ENCODE data around the gene BRMS1L.
A peak's percentile ranks its signal among the peaks of the same experiment; 100 is the strongest.

GRCh38 chr14:35879654-35880249, 53.6 kb downstream of the BRMS1L start:
- peak; percentile 71 for TF ChIP-seq CTCF (IDR thresholded peaks at IDR 0.05)
- no peak for TF ChIP-seq EZH2 (IDR thresholded peaks at IDR 0.05)

Measured in neural progenitor cell (in vitro differentiated cells).